Suprapubic skin (tissue), 4 donors: Measurements from ENCODE around the gene TTI1.

Source experiments
- CTCF ChIP-seq, 2 donors: fragments of 200-600 bp in 1 of 2; fragments of 450-650 bp in 1 of 2; sonication (generic) in 1 of 2; IDR thresholded peaks; one replicate each; pipeline ENCODE4 v1.5.1; 2016 to 2019; ENCODE audit warnings: antibody characterized with exemption in 2 of 2, mild to moderate bottlenecking in 1 of 2, moderate library complexity in 1 of 2
- EP300 ChIP-seq: sonication (generic); formaldehyde crosslinking; IDR thresholded peaks from one replicate; pipeline ENCODE4 v1.6.1; 2017; ENCODE audit warnings: antibody characterized with exemption
- POLR2A ChIP-seq, 2 donors: fragments of 450-650 bp; IDR thresholded peaks; one replicate each; pipeline ENCODE4 v1.6.1; 2017; ENCODE audit warnings: antibody characterized with exemption in 2 of 2, mild to moderate bottlenecking in 2 of 2, moderate library complexity in 2 of 2
- POLR2AphosphoS5 ChIP-seq, 3 donors: sonication (generic); formaldehyde crosslinking; IDR thresholded peaks; one replicate each; pipeline ENCODE4 v1.6.1; 2017; ENCODE audit warnings: antibody characterized with exemption in 3 of 3

GRCh38 chr20:37936041-37936440 lies 97.2 kb downstream of the TTI1 start:
- TF ChIP-seq EP300, result no peak
- TF ChIP-seq POLR2A (IDR thresholded peaks at IDR 0.05), result no peak
- no peak for TF ChIP-seq CTCF (IDR thresholded peaks at IDR 0.05)
- no peak for TF ChIP-seq POLR2AphosphoS5 (IDR thresholded peaks at IDR 0.05)
